Heart right ventricle (tissue), 16 donors: ENCODE measurements around the gene RBBP8NL. TPM values are rescaled to one million over a fixed set of nuclear protein-coding genes. Genes with fewer than 3 reads are reported as not detected.

ENCODE experiments used
- ATAC-seq, 8 donors: fragments of 200-7000 bp; cut with Tn5 transposase; one replicate each; pipeline ENCODE4 v1.9.1; 2020; ENCODE audit warnings: mild to moderate bottlenecking in 8 of 8, moderate library complexity in 8 of 8, moderate number of reproducible peaks in 1 of 8
- DNase-seq, 2 donors: peaks; one replicate each; pipeline ENCODE4 v3.0.0-alpha.2; 2020
- H3K27ac ChIP-seq, 10 donors: fragments of 200-600 bp; sonication (generic) in 2 of 10; one replicate each; pipeline versions ENCODE4 v1.5.0 to v1.8.0; 2020 to 2022; ENCODE audit warnings: mild to moderate bottlenecking in 3 of 10
- H3K27me3 ChIP-seq, 7 donors: fragments of 200-600 bp; one replicate each; pipeline ENCODE4 v1.8.0; 2021 to 2022; ENCODE audit warnings: mild to moderate bottlenecking in 2 of 7
- H3K36me3 ChIP-seq, 9 donors: fragments of 200-600 bp; sonication (generic) in 1 of 9; one replicate each; pipeline versions ENCODE4 v1.5.0 to v1.8.0; 2020 to 2022; ENCODE audit warnings: mild to moderate bottlenecking in 2 of 9
- H3K4me1 ChIP-seq, 9 donors: fragments of 200-600 bp; sonication (generic) in 1 of 9; one replicate each; pipeline versions ENCODE4 v1.5.0 to v1.8.0; 2020 to 2022; ENCODE audit warnings: mild to moderate bottlenecking in 4 of 9
- H3K4me3 ChIP-seq, 10 donors: fragments of 200-600 bp; sonication (generic) in 2 of 10; one replicate each; pipeline versions ENCODE4 v1.5.0 to v1.8.0; 2020 to 2022; ENCODE audit warnings: mild to moderate bottlenecking in 7 of 10, moderate library complexity in 2 of 10
- H3K9me3 ChIP-seq, 11 donors: fragments of 200-600 bp in 10 of 11; sonication (generic) in 2 of 11; one replicate each; pipeline versions ENCODE4 v1.5.0 to v1.8.0; 2013 to 2022; ENCODE audit warnings: mild to moderate bottlenecking in 2 of 11, control low read depth in 1 of 11, moderate library complexity in 1 of 11
- CTCF ChIP-seq, 9 donors: fragments of 200-600 bp; sonication (generic) in 2 of 9; IDR thresholded peaks; one replicate each; pipeline versions ENCODE4 v1.5.0 to v1.8.0; 2021 to 2022; ENCODE audit warnings: antibody characterized with exemption in 9 of 9, mild to moderate bottlenecking in 5 of 9, moderate library complexity in 1 of 9
- WGBS, 2 donors: extraction: QIAGEN DNeasy Blood & Tissue Kit; methylation state at CpG; one replicate each; pipeline ENCODE4 v1.1.7; 2013; ENCODE audit warnings: inconsistent platforms in 1 of 2; 5-methylcytosine and 5-hydroxymethylcytosine counted together
- intact Hi-C, 10 donors: fragments of 100-400 bp; cut with DNase I; formaldehyde crosslinking; loops; one replicate each; pipeline versions ENCODE4 v1.11.1 to v1.14.2; 2022
- polyA plus RNA-seq, 2 donors: library from polyadenylated mRNA; stranded (reverse); fragments of 200-250 nt; gene quantifications; one replicate each; pipeline ENCODE4 v1.2.3, GENCODE V29; 2013
- total RNA-seq, 10 donors: library from RNA; stranded (reverse); fragmentation: NEBNext Ultra II Directional in 3 of 10; extraction: Animal tissue kit (Norgen Biotek cat#: 25700) in 3 of 10; gene quantifications; one replicate each; pipeline versions ENCODE4 v1.2.1 to v1.2.4, GENCODE V29; 2021 to 2023
- donor health status: Arrhythmogenic right ventricular cardiomyopathy.
- donor health status: ischemic (EF 13 %, LVEDD 7.1; RV severe dilation, severe dysfunction).
- donor health status: healthy with polysubstance abuse.
- donor health status: DM: no; HTN: yes; CAD: no.
- donor health status: DM: no; HTN: no; CAD: no.
- donor health status: ischemic (EF 25% LVEDD 6.9; RV normal size, moderate dysfunction).
- donor health status: ischemic (EF 25% LVEDD 5.7; RV mildly dilated, moderate dysfunction).
- donor health status: healthy.
- donor health status: DM: yes; HTN: yes; CAD: no.
- donor health status: Ischemic cardiomyopathy.
- donor health status: ischemic (EF 35%, LVEDD 5.7; RV mildly dilated, moderate dysfunction).
- donor health status: nonischemic (EF 11% LVEDD 7.7; RV severe dilation, severe dysfunction).
- donor health status: DM: yes; HTN: yes; CAD: no.
- donor health status: PGD.
- donor health status: ischemic (EF 29% LVEDD 5.4; RV normal size, mild dysfunction).
- donor health status: nonischemic (EF 23%, LVEDD 6.1; RV moderate dilation, normal function).

The RBBP8NL gene
- total and polyA plus RNA-seq, 12 donors, result not detected

- DNase-seq (peak in 1 of 2 donors; percentile 65), ATAC-seq (no peak)
- H3K4me3 ChIP-seq, result peak overlapping the region; percentile 68 to 95 (median 91)
- TF ChIP-seq CTCF (IDR thresholded peaks at IDR 0.05), result no peak
- WGBS, 2 donors, result 3 to 6% methylated on average over 35 to 37 of the region's 37 CpGs
- intact Hi-C loops, result loop anchor here in 1 of 10 donors (2.0 to 5.0 kb wide), 2 partner anchors 13 to 66 kb away; partner anchors contain the start of gene ADRM1
- H3K27me3 ChIP-seq, result peaks cover 0 to 55% (median 0%) of the 10 kb centered on the region in 7 donors
- H3K9me3 ChIP-seq, result no peaks in the 10 kb centered on the region
- peaks cover 38 to 78% (median 77%) of the 10 kb centered on the region in 9 donors for H3K4me1 ChIP-seq
- no peaks in the 10 kb centered on the region for H3K36me3 ChIP-seq
- H3K27ac ChIP-seq, result peak overlapping the region; percentile 89 to 99 (median 94)
Measured at GRCh38 chr20:62367633-62368391, 59.5 kb downstream of the RBBP8NL start.

DNA sequence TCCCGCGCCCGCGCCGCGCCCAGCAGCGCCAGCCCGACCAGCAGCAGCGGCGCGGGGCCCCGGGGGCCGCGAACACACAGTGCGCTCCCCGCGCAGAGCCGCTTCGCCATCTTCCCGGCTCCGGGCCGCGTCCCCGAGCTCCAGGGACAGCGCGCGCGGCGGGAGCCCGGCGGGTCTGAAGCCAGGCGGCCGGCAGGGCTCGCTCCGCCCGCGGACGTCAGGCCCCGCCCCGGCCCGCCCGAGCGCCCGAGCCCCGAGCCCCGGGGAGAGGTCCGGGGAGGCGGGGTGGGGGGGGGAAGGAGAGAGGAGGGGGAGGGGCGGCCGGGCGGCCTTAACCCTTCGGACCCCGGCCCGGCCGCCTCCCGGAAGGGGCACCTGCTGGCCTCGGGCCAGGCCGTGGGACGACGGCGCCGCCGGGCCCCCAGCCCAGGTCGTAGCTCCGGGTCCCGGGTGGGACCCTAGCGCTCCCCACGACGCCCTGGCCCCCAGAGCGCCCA is 60.2 kb downstream of the RBBP8NL start, which contains the start of gene LAMA5:
TSS of gene LAMA5 (minus strand) at position 177 of the 497 bp plus-strand sequence. CDS start at position 110, 67 bp downstream.
- Histone ChIP-seq H3K36me3 (peaks cover 0 to 1% (median 0%) of the 10 kb centered on the region in 9 donors), H3K4me1 (peaks cover 43 to 85% (median 82%) of the 10 kb centered on the region in 9 donors), H3K27ac (peak within 1 kb of the TSS; percentile 89 to 99 (median 94)), H3K4me3 (peak within 1 kb of the TSS; percentile 68 to 95 (median 91)), H3K27me3 (peaks cover 0 to 55% (median 0%) of the 10 kb centered on the region in 7 donors), H3K9me3 (no peaks in the 10 kb centered on the region)
- peak in 1 of 9 donors; percentile 6 for TF ChIP-seq CTCF (IDR thresholded peaks at IDR 0.05)
- WGBS, 2 donors, result 1% methylated on average over 40 to 68 of the region's 70 CpGs
- ATAC-seq, result peak in 6 of 8 donors; percentile 7 to 64 (median 31)
- intact Hi-C loops, result loop anchor here in 1 of 10 donors (2.0 to 5.0 kb wide), 2 partner anchors 14 to 65 kb away; partner anchors contain the start of gene ADRM1
- peak in 1 of 2 donors; percentile 73 for DNase-seq

GRCh38 chr20:62366370-62367135 is 60.8 kb downstream of the RBBP8NL start:
- WGBS, 2 donors, result 0 to 1% methylated on average over 55 to 72 of the region's 72 CpGs
- no peaks in the 10 kb centered on the region for H3K9me3 ChIP-seq
- peaks cover 0 to 55% (median 0%) of the 10 kb centered on the region in 7 donors for H3K27me3 ChIP-seq
- intact Hi-C loops, result loop anchor here in 1 of 10 donors (2.0 to 5.0 kb wide), 2 partner anchors 14 to 64 kb away; partner anchors contain the start of gene ADRM1
- peaks cover 48 to 91% (median 87%) of the 10 kb centered on the region in 9 donors for H3K4me1 ChIP-seq
- peak in 1 of 2 donors; percentile 51 for DNase-seq
- H3K4me3 ChIP-seq, result peak overlapping the region; percentile 68 to 95 (median 91)
- peak overlapping the region; percentile 89 to 99 (median 94) for H3K27ac ChIP-seq
- peaks cover 0 to 7% (median 0%) of the 10 kb centered on the region in 9 donors for H3K36me3 ChIP-seq
- TF ChIP-seq CTCF (IDR thresholded peaks at IDR 0.05), result no peak
- peak in 7 of 8 donors; percentile 9 to 45 (median 19) for ATAC-seq
